HUES6 (cell line): ENCODE measurements around the gene MYO9A.
"Not testable (repeated sequence)": the region's sequence is repeated elsewhere in the genome, so short reads cannot be mapped to it uniquely, and the experiment has no call there.

Experiments
- H3K27ac ChIP-seq: 2 replicates; pipeline ENCODE4 v1.7.0; 2013; ENCODE audit warnings: low read depth, mild to moderate bottlenecking, low read length, inconsistent platforms
- H3K27me3 ChIP-seq: 2 replicates; pipeline ENCODE4 v1.6.1; 2013; ENCODE audit warnings: low read length; ENCODE audit not compliant: control insufficient read depth, insufficient read depth
- H3K36me3 ChIP-seq: 2 replicates; pipeline ENCODE4 v1.6.1; 2013; ENCODE audit warnings: low read length; ENCODE audit not compliant: control insufficient read depth, insufficient read depth
- H3K4me1 ChIP-seq: 2 replicates; pipeline ENCODE4 v1.6.1; 2013; ENCODE audit warnings: low read length; ENCODE audit not compliant: control insufficient read depth, insufficient read depth
- H3K4me3 ChIP-seq: 2 replicates; pipeline ENCODE4 v1.5.1; 2013; ENCODE audit warnings: low read depth, low read length
- H3K9ac ChIP-seq: one replicate; pipeline ENCODE4 v1.6.1; 2013; ENCODE audit warnings: mild to moderate bottlenecking, low read length
- H3K9me3 ChIP-seq: 2 replicates; pipeline ENCODE4 v1.6.1; 2013; ENCODE audit warnings: low read depth, low read length; ENCODE audit not compliant: control insufficient read depth, insufficient read depth

MYO9A gene

DNA sequence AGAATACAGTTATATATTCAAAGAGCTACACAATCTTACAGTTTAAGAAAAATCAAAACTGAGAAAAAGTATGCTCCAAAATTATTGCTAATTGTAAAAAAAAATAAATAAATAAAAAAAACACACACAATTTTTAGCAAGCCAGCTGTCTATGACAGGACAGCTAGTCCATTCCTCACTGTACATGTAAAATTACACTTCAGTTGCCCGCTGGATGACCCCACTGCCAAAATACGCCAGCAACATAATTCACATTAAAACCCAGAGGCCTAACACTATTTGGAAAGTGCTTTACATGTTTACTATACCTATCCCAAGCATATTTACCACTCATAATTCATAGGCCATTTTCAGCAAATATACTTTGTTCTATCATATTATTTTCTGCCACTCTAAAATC is 5.8 kb downstream of the MYO9A start:
- no peaks in the 10 kb centered on the region for H3K36me3 ChIP-seq
- no peak overlapping the region for H3K4me3 ChIP-seq
- H3K27ac ChIP-seq = no peak overlapping the region
- H3K4me1 ChIP-seq = 0 out of 2 replicates have a peak, but pooled peaks cover 3% of the 10 kb centered on the region
- no peak overlapping the region for H3K9ac ChIP-seq
- no peaks in the 10 kb centered on the region for H3K9me3 ChIP-seq
- no peaks in the 10 kb centered on the region for H3K27me3 ChIP-seq

DNA sequence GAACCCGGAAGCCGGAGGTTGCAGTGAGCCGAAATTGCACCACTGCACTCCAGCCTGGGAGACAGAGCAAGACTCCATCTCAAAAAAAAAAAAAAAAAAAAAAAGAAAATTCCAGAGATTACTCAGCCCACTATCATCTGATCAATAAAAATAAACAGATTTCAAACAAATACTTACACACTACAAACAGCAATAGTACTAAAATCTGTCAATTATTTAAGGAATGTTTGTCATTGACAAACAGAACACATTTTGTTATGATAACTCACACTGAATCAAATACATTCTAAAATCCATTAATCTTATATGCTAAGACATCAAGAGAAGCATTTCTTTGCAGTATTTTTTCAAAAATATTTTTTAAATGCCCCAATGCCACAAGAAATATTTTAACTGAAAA is 7.6 kb downstream of the MYO9A start:
- Histone ChIP-seq H3K27me3 (no peaks in the 10 kb centered on the region), H3K27ac (no peak overlapping the region), H3K36me3 (no peaks in the 10 kb centered on the region)

GRCh38 chr15:72106068-72106467 is 11.9 kb downstream of the MYO9A start:
- no peaks in the 10 kb centered on the region for H3K9me3 ChIP-seq
- H3K4me1 ChIP-seq = no peaks in the 10 kb centered on the region
- no peak overlapping the region for H3K27ac ChIP-seq
- no peak overlapping the region for H3K4me3 ChIP-seq
- no peaks in the 10 kb centered on the region for H3K36me3 ChIP-seq
- H3K9ac ChIP-seq = no peak overlapping the region
- no peaks in the 10 kb centered on the region for H3K27me3 ChIP-seq

More for the DNA sequence above, 7.6 kb downstream of the MYO9A start:
- Histone ChIP-seq H3K4me3 (no peak overlapping the region), H3K4me1 (no peaks in the 10 kb centered on the region), H3K9ac (no peak overlapping the region), H3K9me3 (no peaks in the 10 kb centered on the region)

GRCh38 chr15:72105111-72105510 is 12.8 kb downstream of the MYO9A start:
- H3K36me3 ChIP-seq = no peaks in the 10 kb centered on the region
- H3K4me3 ChIP-seq = no peak overlapping the region
- no peak overlapping the region for H3K9ac ChIP-seq
- no peaks in the 10 kb centered on the region for H3K4me1 ChIP-seq
- no peaks in the 10 kb centered on the region for H3K9me3 ChIP-seq
- no peak overlapping the region for H3K27ac ChIP-seq
- H3K27me3 ChIP-seq = no peaks in the 10 kb centered on the region

GRCh38 chr15:72100551-72100950 is 17.4 kb downstream of the MYO9A start:
- not testable (repeated sequence) for H3K27ac ChIP-seq, H3K9me3 ChIP-seq, H3K9ac ChIP-seq, H3K27me3 ChIP-seq, H3K36me3 ChIP-seq, H3K4me1 ChIP-seq, H3K4me3 ChIP-seq

DNA sequence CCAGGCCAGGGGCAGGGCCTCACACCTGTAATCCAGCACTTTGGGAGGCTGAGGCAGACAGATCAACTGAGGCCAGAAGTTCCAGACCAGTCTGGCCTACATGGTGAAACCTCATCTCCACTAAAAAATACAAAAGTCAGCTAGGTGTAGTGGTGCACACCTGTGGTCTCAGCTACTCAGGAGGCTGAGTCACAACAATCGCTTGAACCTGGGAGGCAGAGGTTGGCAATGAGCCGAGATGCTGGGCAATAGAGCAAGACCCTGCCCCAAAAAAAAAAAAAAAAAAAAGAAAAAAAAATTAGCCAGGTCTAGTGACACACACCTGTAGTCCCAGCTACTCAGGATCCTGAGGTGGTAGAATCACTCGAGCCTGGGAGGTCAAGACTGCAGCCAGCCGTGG is 18.8 kb downstream of the MYO9A start:
- H3K27me3 ChIP-seq = no peaks in the 10 kb centered on the region
- H3K9ac ChIP-seq = no peak overlapping the region
- H3K4me1 ChIP-seq = no peaks in the 10 kb centered on the region
- H3K36me3 ChIP-seq = no peaks in the 10 kb centered on the region
- no peak overlapping the region for H3K27ac ChIP-seq
- no peak overlapping the region for H3K4me3 ChIP-seq
- H3K9me3 ChIP-seq = peaks cover 4% of the 10 kb centered on the region; the same call in 1 of the 2 replicates

- peaks cover 4% of the 10 kb centered on the region; the same call in 1 of the 2 replicates for H3K9me3 ChIP-seq
- no peaks in the 10 kb centered on the region for H3K4me1 ChIP-seq
- H3K27ac ChIP-seq = no peak overlapping the region
- no peak overlapping the region for H3K4me3 ChIP-seq
- no peaks in the 10 kb centered on the region for H3K36me3 ChIP-seq
- H3K9ac ChIP-seq = no peak overlapping the region
- H3K27me3 ChIP-seq = no peaks in the 10 kb centered on the region
Measured at GRCh38 chr15:72098040-72098439, 19.9 kb downstream of the MYO9A start.

DNA sequence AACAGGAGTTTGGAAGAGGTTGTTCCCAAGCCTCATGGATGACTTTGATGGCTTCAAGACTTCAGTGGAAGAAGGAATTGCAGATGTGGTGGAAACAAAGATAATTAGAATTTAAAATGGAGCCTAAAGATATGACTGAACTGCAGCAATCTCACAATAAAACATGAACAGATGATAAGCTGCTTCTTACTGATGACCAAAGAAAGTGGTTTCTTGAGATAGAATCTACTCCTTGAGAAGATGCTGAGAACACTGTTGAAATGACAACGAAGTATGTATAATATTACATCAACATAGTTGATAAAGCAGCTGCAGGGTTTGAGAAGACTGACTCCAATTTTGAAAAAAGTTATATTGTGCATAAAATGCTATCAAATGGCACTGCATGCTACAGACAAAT is 21.2 kb downstream of the MYO9A start:
- Histone ChIP-seq H3K4me3 (no peak overlapping the region), H3K9ac (no peak overlapping the region), H3K27ac (no peak overlapping the region), H3K36me3 (no peaks in the 10 kb centered on the region), H3K9me3 (peaks cover 4% of the 10 kb centered on the region; the same call in 1 of the 2 replicates), H3K4me1 (no peaks in the 10 kb centered on the region), H3K27me3 (no peaks in the 10 kb centered on the region)

- Histone ChIP-seq H3K9ac (no peak overlapping the region), H3K9me3 (peaks cover 4% of the 10 kb centered on the region; the same call in 1 of the 2 replicates), H3K4me3 (no peak overlapping the region), H3K4me1 (no peaks in the 10 kb centered on the region), H3K27ac (no peak overlapping the region), H3K27me3 (no peaks in the 10 kb centered on the region), H3K36me3 (no peaks in the 10 kb centered on the region)
Measured at GRCh38 chr15:72092691-72093090, 25.3 kb downstream of the MYO9A start.

DNA sequence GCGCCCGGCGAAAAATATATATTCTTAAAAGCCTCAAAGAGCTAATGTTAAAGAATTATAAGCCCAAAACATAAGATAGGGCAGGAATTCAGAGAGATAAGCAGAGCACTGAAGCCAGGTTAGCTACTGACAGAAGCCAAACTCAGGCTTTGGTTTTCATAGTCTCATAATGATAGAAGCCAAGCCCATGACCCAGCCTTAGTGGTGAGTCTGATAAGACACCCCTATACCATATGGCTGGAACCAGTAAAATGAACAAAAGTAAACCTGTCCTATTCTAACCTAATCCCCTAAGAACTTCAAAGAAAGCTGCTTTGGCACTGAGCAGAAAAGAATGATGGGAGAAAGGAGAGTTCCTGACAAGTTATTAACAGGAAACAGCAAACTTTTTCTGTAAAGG is 25.9 kb downstream of the MYO9A start:
- Histone ChIP-seq H3K9me3 (peaks cover 4% of the 10 kb centered on the region; the same call in 1 of the 2 replicates), H3K27ac (no peak overlapping the region), H3K4me1 (no peaks in the 10 kb centered on the region), H3K4me3 (no peak overlapping the region), H3K9ac (no peak overlapping the region), H3K36me3 (no peaks in the 10 kb centered on the region), H3K27me3 (no peaks in the 10 kb centered on the region)

DNA sequence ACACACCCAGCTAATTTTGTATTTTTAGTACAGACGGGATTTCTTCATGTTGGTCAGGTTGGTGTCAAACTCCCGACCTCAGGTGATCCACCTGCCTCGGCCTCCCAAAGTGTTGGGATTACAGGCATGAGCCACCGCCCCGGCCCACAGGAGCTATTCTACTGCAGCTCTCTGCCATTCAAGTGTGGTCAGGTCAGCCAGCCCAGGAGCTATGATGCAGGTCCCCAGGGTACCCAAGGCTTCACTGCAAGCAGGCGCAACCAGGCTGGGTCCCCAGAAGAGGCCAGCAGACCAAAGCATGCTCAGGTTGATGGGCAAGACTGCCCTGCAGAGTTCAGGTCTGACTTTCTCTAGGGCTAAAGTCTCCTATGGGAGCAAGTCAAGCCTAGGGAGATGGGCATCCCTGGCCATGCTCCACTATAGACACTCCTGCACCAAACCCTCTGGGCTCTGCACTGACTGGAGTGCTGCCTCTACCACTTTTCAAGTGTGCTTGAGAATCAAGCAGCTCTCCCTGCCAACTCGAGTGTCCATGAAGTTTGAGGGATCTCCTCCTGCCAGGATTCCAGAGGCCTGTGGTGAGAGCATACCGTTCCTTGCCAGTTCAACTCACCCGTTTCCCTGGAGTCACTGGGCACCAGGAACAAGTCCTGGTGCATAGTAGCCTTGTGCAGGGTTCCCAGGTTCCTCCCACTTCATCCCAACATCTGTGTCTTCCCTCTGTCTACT is 30.9 kb downstream of the MYO9A start:
- no peaks in the 10 kb centered on the region for H3K36me3 ChIP-seq
- no peaks in the 10 kb centered on the region for H3K4me1 ChIP-seq
- H3K4me3 ChIP-seq = no peak overlapping the region
- no peak overlapping the region for H3K9ac ChIP-seq
- H3K9me3 ChIP-seq = peaks cover 6% of the 10 kb centered on the region
- no peak overlapping the region for H3K27ac ChIP-seq
- H3K27me3 ChIP-seq = no peaks in the 10 kb centered on the region
